ENCODE data around the gene GINS2. TPM values are rescaled to one million over a fixed set of nuclear protein-coding genes. Genes with fewer than 3 reads are reported as not detected.

GINS2 gene
- total RNA-seq, 1 experiment from 2014 or later: 53.3 TPM

DNA sequence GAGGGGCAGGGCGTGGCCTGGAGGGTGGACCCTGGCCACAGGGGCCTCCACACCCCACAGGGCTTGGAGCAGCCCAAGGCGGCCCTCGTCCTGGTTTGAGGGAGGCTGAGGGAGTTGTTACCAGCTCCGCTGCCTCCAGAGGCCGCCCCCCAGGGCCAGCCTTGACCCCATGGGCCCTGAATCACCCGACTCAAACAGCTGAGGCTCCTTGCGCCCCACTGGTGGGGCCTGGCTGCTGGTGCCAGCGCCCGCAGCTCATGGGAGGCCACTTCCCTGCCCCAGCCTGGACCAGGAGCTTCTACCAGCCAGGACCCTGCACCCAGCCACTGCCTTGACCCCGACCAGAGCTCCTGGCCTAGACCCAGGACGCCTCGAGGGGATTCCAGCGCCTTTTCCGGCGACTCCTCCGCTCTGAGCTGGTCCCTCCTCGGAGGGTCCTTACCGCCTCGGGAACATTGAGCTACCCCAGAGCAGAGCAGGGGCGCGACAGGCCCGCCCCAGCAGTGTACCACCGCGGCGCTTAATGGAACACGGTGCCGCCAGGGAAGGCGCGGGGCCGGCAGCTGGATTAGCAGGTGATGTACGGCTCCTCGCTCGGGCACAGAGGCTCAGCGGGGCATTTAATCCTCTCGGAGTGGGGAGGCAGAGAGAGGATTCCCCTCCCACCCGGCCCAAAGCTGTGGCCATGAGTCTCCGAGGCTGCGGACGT, 38.5 kb downstream of the GINS2 start:
- POLR2A ChIA-PET: no interaction called here
- TF ChIP-seq, protein P1, sequence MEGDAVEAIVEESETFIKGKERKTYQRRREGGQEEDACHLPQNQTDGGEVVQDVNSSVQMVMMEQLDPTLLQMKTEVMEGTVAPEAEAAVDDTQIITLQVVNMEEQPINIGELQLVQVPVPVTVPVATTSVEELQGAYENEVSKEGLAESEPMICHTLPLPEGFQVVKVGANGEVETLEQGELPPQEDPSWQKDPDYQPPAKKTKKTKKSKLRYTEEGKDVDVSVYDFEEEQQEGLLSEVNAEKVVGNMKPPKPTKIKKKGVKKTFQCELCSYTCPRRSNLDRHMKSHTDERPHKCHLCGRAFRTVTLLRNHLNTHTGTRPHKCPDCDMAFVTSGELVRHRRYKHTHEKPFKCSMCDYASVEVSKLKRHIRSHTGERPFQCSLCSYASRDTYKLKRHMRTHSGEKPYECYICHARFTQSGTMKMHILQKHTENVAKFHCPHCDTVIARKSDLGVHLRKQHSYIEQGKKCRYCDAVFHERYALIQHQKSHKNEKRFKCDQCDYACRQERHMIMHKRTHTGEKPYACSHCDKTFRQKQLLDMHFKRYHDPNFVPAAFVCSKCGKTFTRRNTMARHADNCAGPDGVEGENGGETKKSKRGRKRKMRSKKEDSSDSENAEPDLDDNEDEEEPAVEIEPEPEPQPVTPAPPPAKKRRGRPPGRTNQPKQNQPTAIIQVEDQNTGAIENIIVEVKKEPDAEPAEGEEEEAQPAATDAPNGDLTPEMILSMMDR (IDR thresholded peaks at IDR 0.05 in 2 of 3, conservative IDR thresholded peaks at IDR 0.05 in 1 of 3; ENCODE audit: borderline replicate concordance in 1 of 3, insufficient read depth in 1 of 3, low read depth in 2 of 3, low read length in 2 of 3): no peak
- TF ChIP-seq EGR1 (IDR thresholded peaks at IDR 0.05; ENCODE audit: low read depth) (no peak), REST (IDR thresholded peaks at IDR 0.05; ENCODE audit: low read depth) (no peak), TCF7L2 (IDR thresholded peaks at IDR 0.05; ENCODE audit: borderline replicate concordance, extremely low read depth, insufficient read depth, insufficient read length) (no peak), FOSL1 (IDR thresholded peaks at IDR 0.05; ENCODE audit: low read depth) (no peak), ZNF274 (IDR thresholded peaks at IDR 0.05; ENCODE audit: low read depth, low read length) (no peak), SP1 (IDR thresholded peaks at IDR 0.05; ENCODE audit: low read depth) (no peak), SRF (IDR thresholded peaks at IDR 0.05; ENCODE audit: low read depth) (no peak), ZFX (IDR thresholded peaks at IDR 0.05) (no peak), EZH2 (IDR thresholded peaks at IDR 0.05) (no peak), EZH2phosphoT487 (IDR thresholded peaks at IDR 0.05; ENCODE audit: borderline replicate concordance) (no peak), YY1 (IDR thresholded peaks at IDR 0.05; ENCODE audit: extremely low read depth, insufficient replicate concordance, low read depth, low read length) (no peak), RAD21 (IDR thresholded peaks at IDR 0.05; ENCODE audit: low read depth) (no peak), SIN3A (IDR thresholded peaks at IDR 0.05; ENCODE audit: low read depth) (no peak), ELF1 (IDR thresholded peaks at IDR 0.05; ENCODE audit: borderline replicate concordance, low read depth) (no peak), CEBPB (IDR thresholded peaks at IDR 0.05; ENCODE audit: low read depth) (no peak)

More for the DNA sequence above, 38.5 kb downstream of the GINS2 start:
- H3K4me3 ChIP-seq (replicated peaks in 1 of 2; ENCODE audit: low read depth in 1 of 2, low read length in 2 of 2): no peak overlapping the region
- H3K9me3 ChIP-seq (ENCODE audit: control insufficient read depth in 1 of 2, insufficient read depth in 1 of 2, low read depth in 1 of 2, low read length in 2 of 2): no peaks in the 10 kb centered on the region
- H3K9ac ChIP-seq (ENCODE audit: low read length): no peak overlapping the region
- peaks cover 8% of the 10 kb centered on the region; the same call in 1 of the 2 replicates for H4K20me1 ChIP-seq (ENCODE audit: insufficient read depth)
- no peak overlapping the region for H3K27ac ChIP-seq (ENCODE audit: low read depth, low read length)
- H3K79me2 ChIP-seq (ENCODE audit: insufficient read depth, low read length): peaks cover 13% of the 10 kb centered on the region; the same call in 1 of the 2 replicates
- no peak for ATAC-seq
- H3K4me1 ChIP-seq (ENCODE audit: control insufficient read depth in 1 of 2, insufficient read depth in 2 of 2, low read length in 2 of 2): peaks cover 17 to 49% of the 10 kb centered on the region in 2 experiments
- peaks cover 7 to 13% of the 10 kb centered on the region in 2 experiments; a peak in 3 of 4 replicates for H3K36me3 ChIP-seq (ENCODE audit: control insufficient read depth in 1 of 2, insufficient read depth in 2 of 2, low read length in 2 of 2)
- H3K27me3 ChIP-seq (ENCODE audit: insufficient read depth, low read length): no peaks in the 10 kb centered on the region
- intact Hi-C loops (cut with micrococcal nuclease): no loop called here
- RAD21 ChIA-PET (ENCODE audit: low non-redundant PET in 1 of 2, low total read pairs in 2 of 2, uncharacterized antibody in 2 of 2, unreplicated experiment in 2 of 2): interaction anchor here in 1 of 2 experiments (0.6 kb wide), 1 partner anchor 303 kb away, joined by 3 read pairs; no protein-coding TSS in a partner anchor
- H3K4me2 ChIP-seq (ENCODE audit: low read length): no peak overlapping the region
- BruUV-seq (replicated peaks): no TSS peak
- CTCF ChIA-PET: interaction anchor here (0.6 to 1.4 kb wide), 4 partner anchors 9 to 234 kb away, joined by 3 to 7 read pairs (median 4); no protein-coding TSS in a partner anchor
- no peaks in the 10 kb centered on the region for H3K9me2 ChIP-seq (ENCODE audit: insufficient read depth)
- DNase-seq (ENCODE audit: low read depth, low spot score): no peak
- H2AFZ ChIP-seq (ENCODE audit: low read depth, low read length, poor library complexity, severe bottlenecking): no peak overlapping the region
